Muscle of leg (tissue), 11 donors: ENCODE results near the gene MAN2B2. TPM values are rescaled to one million over a fixed set of nuclear protein-coding genes. Genes with fewer than 3 reads are reported as not detected.

Source experiments
- DNase-seq: peaks from one replicate; pipeline ENCODE4 v3.0.0; 2013
- H3K27ac ChIP-seq: one replicate; pipeline ENCODE4 v1.5.1; 2013; ENCODE audit warnings: mild to moderate bottlenecking, low read length, control low read depth
- H3K27me3 ChIP-seq: one replicate; pipeline ENCODE4 v1.6.1; 2013; ENCODE audit warnings: low read length; ENCODE audit not compliant: control insufficient read depth, insufficient read depth
- H3K36me3 ChIP-seq: one replicate; pipeline ENCODE4 v1.6.1; 2013; ENCODE audit warnings: low read length; ENCODE audit not compliant: control insufficient read depth, insufficient read depth
- H3K4me1 ChIP-seq: one replicate; pipeline ENCODE4 v1.6.1; 2013; ENCODE audit warnings: low read length; ENCODE audit not compliant: control insufficient read depth, insufficient read depth
- H3K4me3 ChIP-seq: one replicate; pipeline ENCODE4 v1.5.1; 2013; ENCODE audit warnings: low read length, control low read depth
- H3K9me3 ChIP-seq: replicated peaks from 2 replicates; pipeline ENCODE4 v1.6.1; 2013; ENCODE audit warnings: low read depth, low read length; ENCODE audit not compliant: control insufficient read depth
- WGBS: methylation state at CpG from one replicate; pipeline ENCODE4 v1.1.5; 2013; ENCODE audit warnings: missing lambda C conversion rate; ENCODE audit not compliant: insufficient coverage; 5-methylcytosine and 5-hydroxymethylcytosine counted together
- polyA plus RNA-seq, 8 donors: library from polyadenylated mRNA; unstranded; fragments of 120-200 nt; gene quantifications; one replicate each; pipeline versions ENCODE4 v1.2.1 to v1.2.3, GENCODE V29; 2013; ENCODE audit warnings: inconsistent platforms in 1 of 8, low replicate concordance in 1 of 8; ENCODE audit not compliant: insufficient read length in 8 of 8, insufficient read depth in 1 of 8
- total RNA-seq: library from RNA; stranded (reverse); fragments of 120-200 nt; gene quantifications from one replicate; pipeline ENCODE4 v1.2.4, GENCODE V29; 2013

MAN2B2 gene
- total and polyA plus RNA-seq, 9 donors: 4.9 to 12.1 (median 8.7) TPM

DNA sequence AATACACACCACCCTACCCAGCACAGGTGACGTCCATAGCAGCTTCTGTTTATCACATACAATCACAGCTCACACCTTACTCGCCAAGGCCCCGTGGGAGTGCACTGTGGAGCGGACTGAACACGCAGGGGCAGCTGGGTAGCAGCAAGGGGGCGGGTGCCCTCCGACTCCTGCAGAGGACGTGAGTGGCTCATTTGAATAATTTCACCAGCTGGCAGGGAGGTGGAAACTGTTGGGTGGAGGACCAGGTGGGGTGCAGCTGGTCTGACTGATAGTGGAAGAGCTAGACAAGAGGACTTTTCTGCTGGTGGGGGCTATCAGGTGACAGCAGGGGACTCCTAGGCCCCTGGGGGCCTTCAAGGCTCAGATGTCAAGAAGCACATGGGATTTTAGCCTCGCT is 16.3 kb downstream of the MAN2B2 start:
- Histone ChIP-seq H3K9me3 (no peaks in the 10 kb centered on the region), H3K27me3 (no peaks in the 10 kb centered on the region), H3K36me3 (no peaks in the 10 kb centered on the region), H3K4me1 (no peaks in the 10 kb centered on the region), H3K27ac (no peak overlapping the region), H3K4me3 (no peak overlapping the region)
- 76% methylated on average over 7 of the region's 9 CpGs for WGBS
- no peak for DNase-seq

DNA sequence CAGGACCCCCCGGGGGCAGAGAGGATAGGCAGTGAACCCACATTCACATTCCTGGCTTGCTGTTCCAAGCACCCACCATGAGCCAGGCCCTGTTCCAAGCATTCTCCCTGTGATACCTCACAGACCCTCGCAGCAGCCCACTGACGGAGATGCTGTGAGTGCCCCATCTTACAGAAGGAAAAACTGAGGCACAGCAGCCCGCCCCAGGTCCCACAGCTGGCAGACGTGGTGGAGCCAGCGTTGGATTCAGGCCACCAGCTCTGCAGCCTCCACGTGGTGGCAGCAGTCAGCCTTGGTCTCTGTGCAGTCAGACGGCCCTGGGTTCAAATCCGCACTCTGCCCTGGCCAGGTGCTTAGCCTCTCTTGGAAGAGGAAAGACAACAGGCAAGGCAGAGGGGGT is 16.8 kb downstream of the MAN2B2 start:
- DNase-seq: no peak
- H3K4me1 ChIP-seq: no peaks in the 10 kb centered on the region
- H3K36me3 ChIP-seq: no peaks in the 10 kb centered on the region
- H3K9me3 ChIP-seq: no peaks in the 10 kb centered on the region
- no peak overlapping the region for H3K27ac ChIP-seq
- no peaks in the 10 kb centered on the region for H3K27me3 ChIP-seq
- 53% methylated on average over 7 of the region's 9 CpGs for WGBS
- H3K4me3 ChIP-seq: no peak overlapping the region

- no peaks in the 10 kb centered on the region for H3K9me3 ChIP-seq
- H3K4me1 ChIP-seq: no peaks in the 10 kb centered on the region
- no peak overlapping the region for H3K27ac ChIP-seq
- no peak for DNase-seq
- no peak overlapping the region for H3K4me3 ChIP-seq
- 90% methylated on average over 10 of the region's 16 CpGs for WGBS
- H3K36me3 ChIP-seq: no peaks in the 10 kb centered on the region
- H3K27me3 ChIP-seq: no peaks in the 10 kb centered on the region
Observed at GRCh38 chr4:6592804-6593563, 18.0 kb downstream of the MAN2B2 start.

DNA sequence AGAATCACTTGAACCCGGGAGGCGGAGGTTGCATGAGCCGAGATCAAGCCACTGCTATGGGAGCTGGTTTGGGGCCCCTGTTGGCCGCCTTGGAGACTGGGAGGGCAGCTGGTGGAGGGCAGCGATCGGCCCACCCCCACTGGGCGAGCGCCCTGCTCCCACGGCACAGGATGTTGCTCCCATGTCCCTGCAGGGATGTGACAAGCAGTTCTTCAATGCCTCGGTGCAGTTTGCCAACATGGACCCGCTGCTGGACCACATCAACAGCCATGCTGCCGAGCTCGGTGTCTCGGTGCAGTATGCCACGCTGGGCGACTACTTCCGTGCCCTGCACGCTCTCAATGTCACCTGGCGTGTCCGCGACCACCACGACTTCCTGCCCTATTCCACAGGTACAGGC is 19.4 kb downstream of the MAN2B2 start:
- H3K27ac ChIP-seq: no peak overlapping the region
- H3K27me3 ChIP-seq: no peaks in the 10 kb centered on the region
- 95% methylated on average over 22 of the region's 22 CpGs for WGBS
- H3K4me3 ChIP-seq: no peak overlapping the region
- H3K9me3 ChIP-seq: no peaks in the 10 kb centered on the region
- DNase-seq: no peak
- no peaks in the 10 kb centered on the region for H3K4me1 ChIP-seq
- no peaks in the 10 kb centered on the region for H3K36me3 ChIP-seq

DNA sequence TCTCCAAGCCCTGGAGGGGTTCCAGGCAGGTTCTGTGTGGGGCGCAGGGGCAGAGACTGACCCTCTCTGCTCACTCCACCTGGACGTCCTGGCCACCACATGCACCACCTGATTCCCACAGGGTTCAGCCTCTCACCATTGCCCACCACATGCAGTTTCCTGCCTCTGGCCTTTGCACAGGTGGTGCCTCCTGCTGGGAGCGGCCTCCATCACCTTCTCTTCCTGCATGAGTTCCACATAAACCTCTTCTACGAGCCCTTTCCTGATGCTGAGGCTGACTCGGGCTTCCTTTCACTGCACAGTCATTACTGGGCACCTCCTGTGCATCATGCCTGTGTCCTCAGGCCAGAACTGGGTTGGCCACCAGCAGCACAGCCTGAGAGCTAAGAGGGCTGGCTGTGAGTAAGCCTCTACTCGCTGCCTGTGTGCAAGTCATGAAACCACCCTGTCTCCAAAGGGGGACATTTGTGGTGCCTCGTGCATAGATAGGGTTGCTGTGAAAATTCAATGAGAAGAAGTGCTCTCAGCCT is 19.9 kb downstream of the MAN2B2 start:
- H3K9me3 ChIP-seq: no peaks in the 10 kb centered on the region
- DNase-seq: no peak
- H3K4me3 ChIP-seq: no peak overlapping the region
- H3K27ac ChIP-seq: no peak overlapping the region
- H3K4me1 ChIP-seq: no peaks in the 10 kb centered on the region
- WGBS: 84% methylated on average over 6 of the region's 7 CpGs
- no peaks in the 10 kb centered on the region for H3K27me3 ChIP-seq
- H3K36me3 ChIP-seq: no peaks in the 10 kb centered on the region

DNA sequence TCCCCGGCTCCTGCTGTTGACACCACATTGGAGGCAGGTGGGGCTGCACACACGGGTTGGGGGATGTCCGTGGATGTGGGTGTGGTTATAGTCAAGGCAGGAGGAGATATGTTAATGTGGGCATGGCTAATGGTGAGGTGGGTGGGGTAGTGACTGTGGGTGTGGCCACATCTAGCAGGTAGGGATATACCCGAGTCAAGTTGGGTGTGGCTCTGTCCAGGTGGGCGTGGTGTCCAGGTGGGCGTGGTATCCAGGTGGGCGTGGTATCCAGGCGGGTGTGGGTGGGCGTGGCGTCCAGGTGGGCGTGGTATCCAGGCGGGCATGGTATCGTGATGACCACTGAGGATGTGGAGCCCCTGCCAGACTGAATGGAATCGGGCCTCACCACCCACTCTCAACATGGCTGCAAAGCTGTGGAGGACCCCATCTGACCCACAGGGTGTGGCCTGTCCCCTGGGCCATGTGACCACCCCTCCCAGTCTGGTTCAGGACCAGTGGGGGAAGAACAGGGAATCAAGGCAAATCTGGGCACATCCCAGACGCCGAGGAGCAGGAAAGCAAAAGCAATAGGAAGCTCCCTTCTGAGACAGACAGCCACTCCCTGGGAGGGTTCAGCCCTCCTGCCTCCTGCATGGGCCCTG is 21.0 kb downstream of the MAN2B2 start:
- WGBS: 57% methylated on average over 8 of the region's 16 CpGs
- Histone ChIP-seq H3K36me3 (peaks cover 6% of the 10 kb centered on the region), H3K9me3 (no peaks in the 10 kb centered on the region), H3K4me1 (no peaks in the 10 kb centered on the region), H3K27me3 (no peaks in the 10 kb centered on the region), H3K4me3 (no peak overlapping the region), H3K27ac (no peak overlapping the region)
- DNase-seq: no peak

- H3K27ac ChIP-seq: no peak overlapping the region
- peaks cover 6% of the 10 kb centered on the region for H3K36me3 ChIP-seq
- WGBS: 91% methylated on average over 14 of the region's 17 CpGs
- H3K9me3 ChIP-seq: no peaks in the 10 kb centered on the region
- no peaks in the 10 kb centered on the region for H3K27me3 ChIP-seq
- H3K4me1 ChIP-seq: no peaks in the 10 kb centered on the region
- DNase-seq: no peak
- no peak overlapping the region for H3K4me3 ChIP-seq
Observed at GRCh38 chr4:6596948-6597347, 22.0 kb downstream of the MAN2B2 start.

DNA sequence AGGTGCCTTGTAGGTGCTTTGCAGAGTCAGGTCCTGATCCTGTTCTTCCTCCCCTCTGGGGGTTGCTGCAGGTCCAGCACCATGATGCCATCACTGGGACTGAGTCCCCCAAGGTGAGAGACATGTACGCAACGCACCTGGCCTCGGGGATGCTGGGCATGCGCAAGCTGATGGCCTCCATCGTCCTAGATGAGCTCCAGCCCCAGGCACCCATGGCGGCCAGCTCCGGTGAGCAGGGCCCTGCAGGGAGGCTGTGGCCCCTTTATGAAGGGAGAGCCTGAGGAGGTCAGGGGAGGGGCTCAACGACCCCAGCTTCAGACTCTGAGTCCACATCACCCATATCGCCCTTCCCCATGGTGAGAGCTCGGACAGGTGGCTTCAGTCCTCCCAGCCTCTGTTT is 23.1 kb downstream of the MAN2B2 start:
- Histone ChIP-seq H3K27me3 (no peaks in the 10 kb centered on the region), H3K27ac (no peak overlapping the region), H3K36me3 (peaks cover 10% of the 10 kb centered on the region), H3K4me3 (no peak overlapping the region), H3K9me3 (no peaks in the 10 kb centered on the region), H3K4me1 (no peaks in the 10 kb centered on the region)
- 92% methylated on average over 7 of the region's 10 CpGs for WGBS
- no peak for DNase-seq

GRCh38 chr4:6598641-6599040 is 23.7 kb downstream of the MAN2B2 start:
- Histone ChIP-seq H3K27ac (no peak overlapping the region), H3K36me3 (peaks cover 10% of the 10 kb centered on the region), H3K9me3 (no peaks in the 10 kb centered on the region), H3K4me1 (no peaks in the 10 kb centered on the region), H3K4me3 (no peak overlapping the region), H3K27me3 (no peaks in the 10 kb centered on the region)
- DNase-seq: no peak
- 75% methylated on average over 13 of the region's 13 CpGs for WGBS

DNA sequence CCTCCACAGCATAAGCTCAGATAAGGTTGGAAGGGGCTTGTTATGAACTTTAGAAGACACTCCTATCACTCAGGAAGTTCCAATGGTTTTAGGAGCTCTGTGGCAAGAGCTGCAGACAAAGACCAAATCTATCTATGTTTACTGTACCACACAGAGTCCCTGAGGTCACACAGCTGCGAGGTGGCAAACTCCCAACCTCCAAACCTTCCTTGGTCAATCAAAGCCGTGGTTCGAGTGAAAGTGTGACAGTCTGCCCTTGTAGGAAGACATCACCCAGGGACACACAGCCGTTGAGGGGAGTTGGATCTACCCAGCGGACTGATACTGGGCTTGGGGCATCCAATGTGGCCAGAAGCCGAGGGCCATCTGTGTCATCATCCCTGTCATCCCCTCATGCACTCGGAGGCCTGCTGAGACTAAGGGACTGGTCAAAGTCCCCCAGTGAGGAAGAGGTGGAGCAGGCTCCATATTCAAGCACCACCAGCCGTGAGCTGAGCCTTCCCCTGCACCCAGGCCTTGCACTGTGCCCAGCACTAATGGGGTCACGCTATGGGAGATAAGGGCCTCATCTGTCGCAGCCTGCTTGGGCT is 26.8 kb downstream of the MAN2B2 start:
- Histone ChIP-seq H3K36me3 (peaks cover 28% of the 10 kb centered on the region), H3K4me1 (no peaks in the 10 kb centered on the region), H3K4me3 (no peak overlapping the region), H3K27ac (no peak overlapping the region), H3K9me3 (peaks cover 12% of the 10 kb centered on the region), H3K27me3 (no peaks in the 10 kb centered on the region)
- WGBS: 95% methylated on average over 8 of the region's 10 CpGs
- DNase-seq: no peak
